ENCODE data around the gene VSIG10L. TPM values are rescaled to one million over a fixed set of nuclear protein-coding genes. Genes with fewer than 3 reads are reported as not detected.

The VSIG10L gene
- total RNA-seq, 2 donors from 2014 or later, result 0.78 to 1.3 TPM

- no peak for TF ChIP-seq POLR2A (IDR thresholded peaks at IDR 0.05)
- no peak for TF ChIP-seq CTCF (IDR thresholded peaks at IDR 0.05)
- DNase-seq (no peak), ATAC-seq (no peak)
- H3K9me3 ChIP-seq, result no peaks in the 10 kb centered on the region
- H3K36me3 ChIP-seq (replicated peaks in 1 of 2; ENCODE audit: insufficient read depth in 1 of 2, low read depth in 2 of 2), result no peaks in the 10 kb centered on the region
- intact Hi-C loops (cut with DNase I), result no loop called here
- H3K4me1 ChIP-seq, result peaks cover 22% of the 10 kb centered on the region
- H3K4me3 ChIP-seq, result no peak overlapping the region
- H3K27ac ChIP-seq, result no peak overlapping the region
- no peaks in the 10 kb centered on the region for H3K27me3 ChIP-seq
- 69 to 86% methylated on average over 1 to 13 of the region's 13 CpGs for WGBS, 2 donors
These were observed 4.6 kb downstream of the VSIG10L start for GRCh38 chr19:51337141-51337860.

GRCh38 chr19:51333836-51334460 lies 8.0 kb downstream of the VSIG10L start:
- no peak overlapping the region for H3K4me3 ChIP-seq
- no peaks in the 10 kb centered on the region for H3K9me3 ChIP-seq
- H3K27ac ChIP-seq, result no peak overlapping the region
- ATAC-seq, result no peak
- TF ChIP-seq POLR2A (IDR thresholded peaks at IDR 0.05), result no peak
- TF ChIP-seq CTCF (IDR thresholded peaks at IDR 0.05), result no peak
- intact Hi-C loops (cut with DNase I), result no loop called here
- peaks cover 6% of the 10 kb centered on the region for H3K4me1 ChIP-seq
- H3K27me3 ChIP-seq, result no peaks in the 10 kb centered on the region
- no peaks in the 10 kb centered on the region for H3K36me3 ChIP-seq (replicated peaks in 1 of 2; ENCODE audit: insufficient read depth in 1 of 2, low read depth in 2 of 2)
- WGBS, 2 donors, result 76 to 84% methylated on average over 12 to 13 of the region's 13 CpGs
- DNase-seq, result no peak

- no peak overlapping the region for H3K27ac ChIP-seq
- no peaks in the 10 kb centered on the region for H3K9me3 ChIP-seq
- H3K4me1 ChIP-seq, result peaks cover 8% of the 10 kb centered on the region
- ATAC-seq (no peak), DNase-seq (no peak)
- H3K36me3 ChIP-seq (replicated peaks in 1 of 2; ENCODE audit: insufficient read depth in 1 of 2, low read depth in 2 of 2), result no peaks in the 10 kb centered on the region
- 76 to 79% methylated on average over 6 of the region's 6 CpGs for WGBS, 2 donors
- TF ChIP-seq CTCF (IDR thresholded peaks at IDR 0.05), result no peak
- no peak for TF ChIP-seq POLR2A (IDR thresholded peaks at IDR 0.05)
- H3K27me3 ChIP-seq, result peaks cover 0 to 16% of the 10 kb centered on the region in 2 donors
- intact Hi-C loops (cut with DNase I), result no loop called here
- no peak overlapping the region for H3K4me3 ChIP-seq
These were observed 10.2 kb downstream of the VSIG10L start for GRCh38 chr19:51331716-51332115.

- H3K9me3 ChIP-seq, result no peaks in the 10 kb centered on the region
- no peak overlapping the region for H3K4me3 ChIP-seq
- DNase-seq (no peak), ATAC-seq (no peak)
- peaks cover 8% of the 10 kb centered on the region for H3K4me1 ChIP-seq
- intact Hi-C loops (cut with DNase I), result no loop called here
- TF ChIP-seq CTCF (IDR thresholded peaks at IDR 0.05) (no peak), POLR2A (IDR thresholded peaks at IDR 0.05) (no peak)
- 65 to 69% methylated on average over 3 of the region's 3 CpGs for WGBS, 2 donors
- peaks cover 0 to 18% of the 10 kb centered on the region in 2 donors for H3K27me3 ChIP-seq
- no peak overlapping the region for H3K27ac ChIP-seq
- no peaks in the 10 kb centered on the region for H3K36me3 ChIP-seq (replicated peaks in 1 of 2; ENCODE audit: insufficient read depth in 1 of 2, low read depth in 2 of 2)
These were observed 10.7 kb downstream of the VSIG10L start for GRCh38 chr19:51331193-51331592.

Measured in body of pancreas (tissue), 4 donors.